SIG-M5 treated with dmso at 0.1 percent for 504 hours (cell line): ENCODE results near the gene KBTBD4.
"Not testable (repeated sequence)": the region's sequence is repeated elsewhere in the genome, so short reads cannot be mapped to it uniquely, and the experiment has no call there.

Source experiments
- DNase-seq: peaks from one replicate; lab custom pipeline; 2025; ENCODE audit not compliant: unreplicated experiment; lab: John Stamatoyannopoulos, UW

The KBTBD4 gene

DNA sequence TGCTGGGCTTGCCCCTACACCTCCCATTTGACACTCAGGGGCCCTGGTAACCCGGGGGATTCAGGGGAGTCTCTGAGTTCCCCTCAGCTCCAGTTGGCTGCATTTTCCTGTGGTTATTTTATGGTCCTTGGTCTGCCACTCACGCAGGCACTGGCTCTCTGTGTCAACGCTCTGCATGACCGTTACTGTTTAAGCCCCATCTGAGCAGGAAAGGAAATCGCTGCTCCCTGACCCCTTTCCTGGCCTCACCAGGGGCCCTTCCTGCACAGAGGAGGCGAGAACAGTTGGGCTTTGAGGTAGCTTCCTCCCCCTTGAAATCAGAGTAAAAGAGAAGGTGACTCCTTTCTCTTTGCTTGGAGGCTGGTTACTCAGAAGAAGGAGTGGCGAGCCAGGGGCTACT, 13.0 kb upstream of the KBTBD4 start:
- DNase-seq: no peak

DNA sequence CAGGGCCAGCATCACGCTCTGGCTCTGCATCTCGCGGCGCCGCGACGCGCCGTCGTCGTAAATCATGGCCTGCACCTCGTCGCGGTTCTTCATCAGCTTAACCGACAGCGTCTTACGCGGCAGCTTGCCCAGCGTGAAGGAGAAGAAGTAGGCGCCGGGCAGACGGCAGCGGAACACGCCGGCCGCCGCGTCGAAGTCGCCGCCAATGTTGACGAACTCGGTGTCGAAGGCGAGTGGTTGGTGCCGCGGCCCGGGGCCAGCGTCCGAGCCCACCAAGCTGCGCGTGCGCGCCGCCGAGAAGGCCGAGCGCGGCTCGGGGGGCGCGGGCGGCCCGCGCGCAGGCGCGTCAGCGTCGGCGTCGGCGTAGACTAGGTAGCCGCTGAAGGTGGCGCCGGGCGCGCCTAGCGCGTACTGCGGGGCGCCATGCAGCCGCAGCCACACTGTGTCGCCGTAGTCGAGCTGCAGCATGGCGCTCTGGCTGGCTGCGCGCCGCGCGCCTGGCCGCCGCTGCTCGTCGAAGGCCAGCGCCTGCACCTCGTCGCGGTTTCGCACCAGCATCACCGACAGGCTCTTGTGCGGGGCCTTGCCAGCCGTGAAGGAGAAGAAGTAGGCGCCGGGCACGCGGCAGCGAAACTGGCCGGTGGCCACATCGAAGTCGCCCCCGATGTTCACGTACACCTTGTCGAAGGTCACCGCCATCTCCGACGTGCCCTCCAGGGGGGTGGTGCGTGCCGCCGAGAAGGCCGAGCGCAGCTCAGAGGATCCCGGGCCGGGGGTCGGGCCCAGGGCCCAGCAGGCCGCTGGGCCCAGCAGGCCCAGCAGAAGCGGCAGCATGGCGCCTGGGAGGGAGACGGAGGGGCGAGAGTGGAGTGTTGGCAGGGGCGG, 11.4 kb upstream of the KBTBD4 start:
- no peak for DNase-seq

DNA sequence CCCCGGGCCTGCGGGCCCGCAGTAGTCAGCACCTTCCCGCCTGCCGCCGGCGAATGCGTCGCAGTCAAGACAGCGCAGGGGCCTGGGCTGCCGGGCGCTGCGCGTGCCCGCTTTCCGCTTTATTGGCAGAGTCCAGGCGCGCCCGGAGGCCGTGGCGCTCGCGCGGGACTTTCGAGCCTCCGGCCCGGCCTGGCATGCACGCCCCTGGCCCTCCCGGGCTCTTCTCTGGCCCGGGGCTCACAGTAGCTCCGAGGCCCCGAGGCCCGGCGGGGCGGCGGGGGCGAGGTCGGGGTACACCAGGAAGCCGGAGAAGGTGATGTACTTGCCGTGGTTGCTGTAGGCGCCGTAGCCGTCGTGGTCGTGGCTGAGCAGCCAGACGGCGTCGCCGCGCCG, 10.8 kb upstream of the KBTBD4 start:
- DNase-seq: no peak

DNA sequence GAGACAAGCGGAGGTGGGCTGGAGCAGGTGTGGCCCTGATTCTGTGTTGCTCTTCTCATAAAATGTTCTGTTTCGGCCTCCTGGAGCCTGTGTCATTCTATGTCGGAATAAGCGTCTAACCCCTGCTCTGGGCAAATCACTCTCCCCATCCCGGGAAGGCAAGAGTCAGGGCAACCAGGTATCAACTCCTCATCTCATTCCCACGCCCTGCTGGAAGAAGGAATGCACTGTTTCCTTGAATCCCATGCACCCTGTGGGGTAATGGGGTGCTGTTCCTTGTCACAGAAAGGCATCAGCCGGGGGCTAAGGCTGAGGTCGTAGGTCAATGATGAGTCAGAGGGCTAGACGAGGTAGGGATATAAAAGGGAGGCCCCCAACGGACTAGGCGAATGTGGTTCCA, 10.3 kb upstream of the KBTBD4 start:
- no peak for DNase-seq

GRCh38 chr11:47587723-47588326, 9.1 kb upstream of the KBTBD4 start:
- DNase-seq: no peak

GRCh38 chr11:47587039-47587716, 8.4 kb upstream of the KBTBD4 start:
- DNase-seq: no peak

DNA sequence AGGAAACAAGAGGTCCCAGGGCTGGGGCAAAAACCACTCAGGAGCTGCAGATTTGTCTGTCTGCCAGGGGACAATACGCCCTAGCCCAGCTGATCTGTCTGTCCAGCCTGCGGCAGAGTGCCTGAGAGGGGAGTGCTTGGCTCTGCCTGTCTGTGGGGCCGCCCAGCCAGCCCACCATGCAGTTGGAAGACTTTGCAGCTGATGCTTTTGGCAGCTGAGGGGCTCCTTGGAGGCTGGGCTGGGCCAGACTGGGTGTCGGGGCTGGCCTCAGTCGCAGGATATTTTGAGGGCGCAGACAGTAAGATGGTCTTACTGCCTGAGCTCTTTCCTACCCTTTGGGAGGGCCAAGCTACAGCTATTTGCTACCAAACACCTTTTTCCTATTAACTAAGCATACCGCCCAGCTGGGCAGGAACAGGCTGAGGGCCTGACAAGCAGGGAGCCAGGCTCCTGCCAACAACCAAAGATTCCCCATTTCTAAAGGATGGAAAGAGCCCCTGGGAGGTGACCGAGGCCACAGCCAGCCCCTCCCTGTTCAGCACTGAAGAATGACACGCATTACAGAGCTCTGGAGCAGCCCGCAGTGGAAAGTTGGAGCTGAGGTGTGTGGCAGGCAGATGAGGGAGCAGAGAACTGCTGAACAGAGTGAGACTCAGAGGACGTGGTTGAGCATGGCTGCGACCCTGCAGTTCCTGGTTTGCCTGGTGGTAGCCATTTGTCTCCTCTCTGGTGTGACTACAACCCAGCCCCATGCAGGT, 7.5 kb upstream of the KBTBD4 start, which contains the start of gene FAM180B:
Gene FAM180B, plus strand, starts transcription at position 581 of the 758 bp plus-strand sequence. Its CDS starts 91 bp downstream, at position 672.
- no peak for DNase-seq

- no peak for DNase-seq
Measured at GRCh38 chr11:47583844-47584243, 5.1 kb upstream of the KBTBD4 start.

DNA sequence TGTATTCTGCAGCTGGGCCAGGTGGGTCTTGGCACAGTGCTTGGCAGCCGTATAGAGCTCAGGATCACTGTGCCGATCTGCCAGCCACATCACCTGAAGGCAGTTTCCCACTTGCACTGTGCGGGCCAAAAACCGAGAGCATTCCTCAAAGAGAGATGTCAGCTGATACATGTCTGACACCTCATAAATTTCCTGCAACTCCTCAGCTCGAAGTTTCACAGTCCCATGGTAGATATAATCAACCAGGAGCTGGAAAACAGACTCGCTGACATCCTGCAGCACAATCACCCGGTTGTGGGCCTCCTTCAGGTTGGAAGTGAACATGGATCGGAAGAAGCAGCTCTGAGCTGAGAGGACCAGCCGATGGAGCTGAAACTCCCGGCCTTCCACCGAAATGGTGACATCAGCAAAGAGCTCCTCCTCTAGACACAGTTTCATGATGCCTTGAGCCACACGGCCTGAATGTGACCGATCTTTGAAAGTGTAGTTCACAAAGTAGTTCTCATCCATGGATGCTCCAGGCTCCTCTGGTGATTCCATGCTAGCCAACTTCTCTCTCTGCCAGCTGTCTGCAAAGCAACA, 1.2 kb downstream of the KBTBD4 start:
- DNase-seq: no peak

- no peak for DNase-seq
Measured at GRCh38 chr11:47573321-47573720, 5.4 kb downstream of the KBTBD4 start.

- DNase-seq: no peak
Measured at GRCh38 chr11:47572715-47573255, 6.0 kb downstream of the KBTBD4 start.

- no peak for DNase-seq
Measured at GRCh38 chr11:47571895-47572294, 6.9 kb downstream of the KBTBD4 start.

DNA sequence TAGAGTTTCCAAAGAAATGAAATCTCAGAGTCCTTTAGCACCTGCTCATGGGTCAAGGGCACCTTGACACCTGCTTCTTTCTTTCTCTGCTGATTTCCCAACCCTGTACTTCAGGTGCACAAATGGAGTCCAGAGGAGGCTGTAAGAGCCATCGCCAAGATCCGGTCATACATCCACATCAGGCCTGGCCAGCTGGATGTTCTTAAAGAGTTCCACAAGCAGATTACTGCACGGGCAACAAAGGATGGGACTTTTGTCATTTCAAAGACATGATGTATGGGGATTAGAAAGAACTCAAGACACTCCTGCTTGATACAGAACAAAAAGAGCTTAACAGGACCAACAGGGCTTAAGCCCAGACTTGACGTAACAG, 7.4 kb downstream of the KBTBD4 start:
- no peak for DNase-seq

DNA sequence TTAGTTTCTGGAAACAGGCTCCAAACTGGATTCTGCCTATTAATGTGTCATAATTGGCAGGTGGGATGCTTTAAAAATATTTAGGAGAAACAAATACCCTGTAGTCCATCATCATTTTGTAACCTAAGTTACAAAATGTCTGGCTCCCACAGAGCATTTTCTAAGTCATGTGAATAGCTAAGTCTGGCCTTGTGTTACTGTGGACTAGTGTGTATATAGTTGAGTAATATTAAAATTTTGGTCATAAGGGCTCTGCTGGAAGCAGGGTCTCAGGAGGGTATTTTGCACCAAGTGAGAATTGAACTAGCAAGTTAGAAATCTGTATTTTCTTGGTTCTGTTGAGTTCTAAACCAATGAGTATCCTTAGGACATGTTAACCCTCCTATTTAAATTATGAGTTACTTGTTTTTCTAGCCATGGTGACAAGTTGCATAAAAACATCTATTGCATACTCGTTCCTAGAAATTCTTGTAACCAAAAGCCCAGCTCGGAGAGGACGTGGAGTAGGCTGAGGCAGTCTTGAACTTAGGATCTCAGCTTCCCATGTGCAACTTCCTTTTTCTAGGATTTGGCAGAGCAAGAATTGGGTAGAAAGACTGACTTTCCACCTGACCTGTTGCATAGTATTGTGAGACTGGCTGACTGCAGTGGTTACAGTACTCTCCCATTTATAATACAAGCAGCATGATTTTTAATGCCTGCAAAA, 8.0 kb downstream of the KBTBD4 start:
- no peak for DNase-seq

DNA sequence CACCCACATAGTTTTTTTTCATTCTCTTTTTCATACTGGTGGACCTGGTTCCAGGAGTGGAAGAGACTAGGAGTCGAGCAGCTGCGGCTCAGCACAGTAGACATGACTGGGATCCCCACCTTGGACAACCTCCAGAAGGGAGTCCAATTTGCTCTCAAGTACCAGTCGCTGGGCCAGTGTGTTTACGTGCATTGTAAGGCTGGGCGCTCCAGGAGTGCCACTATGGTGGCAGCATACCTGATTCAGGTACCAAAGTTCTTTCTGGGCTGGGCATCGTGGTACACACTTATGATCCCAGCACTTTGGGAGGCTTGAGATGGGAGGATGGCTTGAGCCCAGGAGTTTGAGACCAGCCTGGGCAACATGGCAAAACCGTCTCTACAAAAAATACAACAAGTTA, 9.1 kb downstream of the KBTBD4 start:
- no peak for DNase-seq

GRCh38 chr11:47566149-47566698, 12.5 kb downstream of the KBTBD4 start:
- DNase-seq: no peak

- peak; percentile 45 for DNase-seq
Measured at GRCh38 chr11:47565340-47566148, 13.2 kb downstream of the KBTBD4 start, which contains the start of gene PTPMT1. Gene PTPMT1 (plus strand): TSS chr11:47565599. CDS start chr11:47565623, 24 bp downstream.

- no peak for DNase-seq
Measured at GRCh38 chr11:47564933-47565339, 13.8 kb downstream of the KBTBD4 start.

DNA sequence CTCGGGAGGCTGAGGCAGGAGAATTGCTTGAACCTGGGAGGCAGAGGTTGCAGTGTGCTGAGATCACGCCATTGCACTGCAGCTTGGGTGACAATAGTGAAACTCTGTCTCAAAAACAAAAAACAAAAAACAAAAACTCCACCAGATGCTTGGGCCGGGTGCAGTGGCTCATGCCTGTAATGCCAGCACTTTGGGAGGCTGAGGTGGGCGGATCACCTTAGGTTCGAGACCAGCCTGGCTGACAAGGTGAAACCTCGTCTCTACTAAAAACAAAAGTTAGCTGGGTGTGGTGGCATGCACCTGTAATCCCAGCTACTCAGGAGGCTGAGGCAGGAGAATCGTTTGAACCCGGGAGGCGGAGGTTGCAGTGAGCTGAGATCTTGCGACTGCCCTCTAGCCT, 14.4 kb downstream of the KBTBD4 start:
- DNase-seq: not testable (repeated sequence)
